Measurements from ENCODE around the gene IFNA5.

DNA sequence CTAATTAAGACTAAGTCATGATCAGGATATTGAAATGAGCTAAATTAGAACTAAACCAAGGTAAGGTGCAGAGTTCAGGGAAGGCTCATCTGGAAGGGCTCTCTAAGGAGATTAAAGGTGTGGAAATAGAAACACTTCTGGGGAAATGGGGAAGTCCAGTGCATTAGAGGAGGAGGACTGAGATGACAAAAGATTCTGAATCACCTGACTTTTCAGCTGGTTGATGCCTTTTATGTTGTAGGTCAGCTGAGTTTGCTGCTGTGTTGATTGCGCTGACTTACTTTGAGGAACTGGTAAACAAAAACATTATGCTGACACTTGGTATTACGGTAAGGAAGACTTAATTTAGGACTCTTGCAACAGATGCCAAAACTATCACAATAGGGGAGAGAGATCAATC lies 23.8 kb downstream of the IFNA5 start:
- TF ChIP-seq POLR2AphosphoS5 (IDR thresholded peaks at IDR 0.05; ENCODE audit: low read length) (no peak), SMAD1 (IDR thresholded peaks at IDR 0.05; ENCODE audit: low read depth, partially characterized antibody) (no peak), RAD21 (IDR thresholded peaks at IDR 0.05; ENCODE audit: insufficient read depth, low read depth, low read length) (no peak), EP300 (IDR thresholded peaks at IDR 0.05; ENCODE audit: borderline replicate concordance in 1 of 2, control insufficient read depth in 1 of 2, low read depth in 2 of 2, low read length in 2 of 2) (no peak), CEBPB (IDR thresholded peaks at IDR 0.05; ENCODE audit: borderline replicate concordance in 1 of 2, low read depth in 2 of 2, low read length in 2 of 2) (no peak), TAF1 (IDR thresholded peaks at IDR 0.05; ENCODE audit: borderline replicate concordance, low read depth, low read length) (no peak), TCF12 (IDR thresholded peaks at IDR 0.05; ENCODE audit: low read depth, low read length) (no peak)
- TF ChIP-seq, protein P1, sequence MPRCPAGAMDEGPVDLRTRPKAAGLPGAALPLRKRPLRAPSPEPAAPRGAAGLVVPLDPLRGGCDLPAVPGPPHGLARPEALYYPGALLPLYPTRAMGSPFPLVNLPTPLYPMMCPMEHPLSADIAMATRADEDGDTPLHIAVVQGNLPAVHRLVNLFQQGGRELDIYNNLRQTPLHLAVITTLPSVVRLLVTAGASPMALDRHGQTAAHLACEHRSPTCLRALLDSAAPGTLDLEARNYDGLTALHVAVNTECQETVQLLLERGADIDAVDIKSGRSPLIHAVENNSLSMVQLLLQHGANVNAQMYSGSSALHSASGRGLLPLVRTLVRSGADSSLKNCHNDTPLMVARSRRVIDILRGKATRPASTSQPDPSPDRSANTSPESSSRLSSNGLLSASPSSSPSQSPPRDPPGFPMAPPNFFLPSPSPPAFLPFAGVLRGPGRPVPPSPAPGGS (IDR thresholded peaks at IDR 0.05; ENCODE audit: borderline replicate concordance, insufficient read depth, low read depth, low read length, poor library complexity, severe bottlenecking), result no peak

Measured in GM12878 (cell line).